Endothelial cell of umbilical vein (primary cell): ENCODE data around the gene SGF29. TPM values are rescaled to one million over a fixed set of nuclear protein-coding genes. Genes with fewer than 3 reads are reported as not detected.
"Not testable (repeated sequence)": the region's sequence is repeated elsewhere in the genome, so short reads cannot be mapped to it uniquely, and the experiment has no call there.

ENCODE experiments used
- BruUV-seq: library from RNA; stranded (reverse); fragments of 400-500 nt; replicated peaks from 2 replicates; lab custom pipeline; 2021; lab: Mats Ljungman, UMichigan
- CTCF ChIA-PET: fragments of 300-600, 350-600 bp; sonication (Branson Sonifier 250); formaldehyde crosslinking; loops from one replicate; lab custom pipeline; 2021; ENCODE audit warnings: antibody characterized with exemption, inconsistent platforms; lab: Charles Lee
- POLR2A ChIA-PET: fragments of 300-600, 350-600 bp; sonication (Branson Sonifier 250); formaldehyde crosslinking; loops from one replicate; lab custom pipeline; 2021; ENCODE audit warnings: antibody characterized with exemption, inconsistent platforms; lab: Charles Lee
- DNase-seq: peaks from one replicate; pipeline ENCODE4 v3.0.0-alpha.2; 2011; ENCODE audit warnings: low read depth, low spot score
- FAIRE-seq: peaks from 2 replicates; lab custom pipeline; 2011; peaks lifted over from hg19 to GRCh38; lab: Jason Lieb, UNC
- H2AFZ ChIP-seq: 2 replicates; pipeline ENCODE4 v1.6.0; 2012; ENCODE audit warnings: low read depth, low read length, control low read depth, inconsistent platforms
- H3K27ac ChIP-seq: 2 replicates; pipeline ENCODE4 v1.5.1; 2011; ENCODE audit warnings: low read depth, mild to moderate bottlenecking, control low read depth, low read length, moderate library complexity; ENCODE audit not compliant: insufficient read depth
- H3K27me3 ChIP-seq, 2 experiments: 2 replicates each; pipeline versions ENCODE4 v1.6.0 to v1.6.1; 2011; ENCODE audit warnings: low read length in 2 of 2, mixed read lengths in 1 of 2; ENCODE audit not compliant: control insufficient read depth in 2 of 2, insufficient read depth in 2 of 2
- H3K36me3 ChIP-seq, 2 experiments: 2 replicates in 1 of 2; 3 replicates in 1 of 2; pipeline ENCODE4 v1.5.1; 2011; ENCODE audit warnings: low read length in 2 of 2, mild to moderate bottlenecking in 1 of 2, moderate library complexity in 1 of 2; ENCODE audit not compliant: control insufficient read depth in 2 of 2, insufficient read depth in 2 of 2; ENCODE audit errors: extremely low read depth in 1 of 2
- H3K4me1 ChIP-seq: 3 replicates; pipeline ENCODE4 v1.5.1; 2011; ENCODE audit warnings: mild to moderate bottlenecking, low read length; ENCODE audit not compliant: control insufficient read depth, insufficient read depth; ENCODE audit errors: extremely low read depth
- H3K4me2 ChIP-seq: 2 replicates; pipeline ENCODE4 v1.6.1; 2011; ENCODE audit warnings: low read length, control low read depth, mixed read lengths; ENCODE audit not compliant: insufficient read depth
- H3K4me3 ChIP-seq, 3 experiments: fragments of 200-600 bp in 1 of 3; sonication (generic), shearing (Covaris generic) in 1 of 3; replicated peaks in 1 of 3; 2 replicates each; pipeline ENCODE4 v1.5.1; 2011 to 2016; ENCODE audit warnings: control low read depth in 3 of 3, low read length in 3 of 3, mild to moderate bottlenecking in 2 of 3, inconsistent platforms in 1 of 3, low read depth in 1 of 3, moderate library complexity in 1 of 3; ENCODE audit not compliant: insufficient read depth in 1 of 3
- H3K79me2 ChIP-seq: 2 replicates; pipeline ENCODE4 v1.6.0; 2012; ENCODE audit warnings: low read length, inconsistent platforms; ENCODE audit not compliant: control insufficient read depth, insufficient read depth
- H3K9ac ChIP-seq: replicated peaks from 2 replicates; pipeline ENCODE3; 2011; ENCODE audit warnings: low read length, control low read depth; ENCODE audit not compliant: insufficient read depth; ENCODE audit errors: extremely low read depth
- H3K9me1 ChIP-seq: replicated peaks from 3 replicates; pipeline ENCODE4 v1.6.0; 2011; ENCODE audit warnings: mild to moderate bottlenecking, low read length; ENCODE audit not compliant: control insufficient read depth, insufficient read depth; ENCODE audit errors: extremely low read depth
- H3K9me3 ChIP-seq: replicated peaks from 2 replicates; pipeline ENCODE4 v1.5.1; 2012; ENCODE audit warnings: low read length, inconsistent platforms; ENCODE audit not compliant: control insufficient read depth, insufficient read depth
- H4K20me1 ChIP-seq: replicated peaks from 2 replicates; pipeline ENCODE3; 2011; ENCODE audit warnings: mild to moderate bottlenecking, low read length; ENCODE audit not compliant: control insufficient read depth, insufficient read depth; ENCODE audit errors: extremely low read depth
- GATA2 ChIP-seq: IDR thresholded peaks from 2 replicates; pipeline ENCODE4 v1.7.0; 2011; ENCODE audit warnings: low read depth, mild to moderate bottlenecking, moderate library complexity, mixed read lengths, low read length; ENCODE audit not compliant: insufficient read length, insufficient read depth
- JUN ChIP-seq: IDR thresholded peaks from 2 replicates; pipeline ENCODE4 v1.6.1; 2011; ENCODE audit warnings: borderline replicate concordance, low read depth; ENCODE audit not compliant: insufficient read length, insufficient read depth
- MYC ChIP-seq: IDR thresholded peaks from one replicate; pipeline ENCODE4 v1.6.1; 2011; ENCODE audit warnings: mild to moderate bottlenecking, low read depth, low read length
- POLR2A ChIP-seq: IDR thresholded peaks from 2 replicates; pipeline ENCODE4 v1.6.1; 2012; ENCODE audit warnings: low read depth, mild to moderate bottlenecking, control low read depth, low read length
- POLR2AphosphoS5 ChIP-seq: IDR thresholded peaks from 2 replicates; pipeline ENCODE4 v1.6.1; 2012; ENCODE audit warnings: low read depth, mild to moderate bottlenecking, control low read depth, low read length, moderate library complexity; ENCODE audit not compliant: insufficient read depth
- dilution Hi-C: fragments of 300-500 bp; cut with MboI; formaldehyde crosslinking; loops from one replicate; pipeline ENCODE4 v1.15.0; 2019; ENCODE audit warnings: low sequenced_read_pairs; ENCODE audit not compliant: extremely low pct_ligation_motif_present
- intact Hi-C: fragments of 100-400 bp; cut with micrococcal nuclease; formaldehyde crosslinking; loops from one replicate; pipeline ENCODE4 v1.10.0; 2022
- polyA plus RNA-seq, 4 experiments: library from polyadenylated mRNA; depleted of rRNA in 3 of 4; stranded (reverse) in 3 of 4; unstranded in 1 of 4; fragments of >200 nt; gene quantifications; 2 replicates each; pipeline versions ENCODE4 v1.2.1 to v1.2.3, GENCODE V29; 2011 to 2012; ENCODE audit warnings: missing spikeins in 1 of 4
- total RNA-seq: library from RNA; stranded (reverse); gene quantifications from 2 replicates; pipeline ENCODE4 v1.2.3, GENCODE V29; 2021
- TF ChIP-seq, protein P1 (sequence below), 2 donors: IDR thresholded peaks; 1 replicate in 1 of 2; 2 replicates in 1 of 2; pipeline ENCODE4 v1.5.1; 2011; ENCODE audit warnings: low read length in 2 of 2, mild to moderate bottlenecking in 2 of 2, moderate library complexity in 2 of 2, control low read depth in 1 of 2, inconsistent platforms in 1 of 2, low read depth in 1 of 2; ENCODE audit not compliant: insufficient read depth in 1 of 2; ENCODE audit errors: extremely low read depth in 1 of 2
- TF ChIP-seq, protein P2 (sequence below): IDR thresholded peaks from 2 replicates; pipeline ENCODE4 v1.6.1; 2011; ENCODE audit not compliant: insufficient read depth, insufficient read length

The SGF29 gene
- total and polyA plus RNA-seq, 2 donors (not counting 3 experiments of a cell fraction or from before 2014, with no cell fraction given), result 3.4 to 12.0 TPM

DNA sequence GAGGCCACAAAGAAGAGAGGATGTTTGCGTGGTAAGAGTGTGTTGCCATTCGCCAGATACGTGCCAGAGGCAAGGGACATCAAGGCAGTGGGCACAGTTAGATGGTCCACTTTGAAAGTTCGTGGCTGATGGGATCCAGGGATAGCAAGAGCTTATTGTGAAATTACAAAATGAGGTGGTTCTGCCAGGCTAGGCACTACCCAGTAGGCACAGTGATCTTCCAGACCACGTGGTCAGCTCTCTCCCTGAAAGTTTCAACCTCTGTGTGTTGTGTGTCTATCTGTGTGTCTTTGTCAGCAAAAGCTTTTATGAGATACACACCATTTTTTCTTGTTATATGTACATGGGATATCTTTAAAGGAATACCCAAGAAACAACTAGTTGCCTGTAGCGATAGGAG is 9.5 kb downstream of the SGF29 start:
- intact Hi-C loops, result no loop called here
- Histone ChIP-seq H3K9me1 (no peaks in the 10 kb centered on the region), H2AFZ (no peak overlapping the region), H4K20me1 (no peaks in the 10 kb centered on the region), H3K36me3 (no peaks in the 10 kb centered on the region), H3K4me2 (no peak overlapping the region), H3K27me3 (no peaks in the 10 kb centered on the region), H3K4me1 (peaks cover 6% of the 10 kb centered on the region), H3K4me3 (no peak overlapping the region), H3K9me3 (no peaks in the 10 kb centered on the region), H3K79me2 (no peaks in the 10 kb centered on the region), H3K9ac (no peak overlapping the region), H3K27ac (no peak overlapping the region)
- dilution Hi-C loops, result no loop called here
- TF ChIP-seq JUN (no peak), GATA2 (no peak), POLR2AphosphoS5 (no peak), MYC (no peak), POLR2A (no peak)
- TF ChIP-seq, protein P1, sequence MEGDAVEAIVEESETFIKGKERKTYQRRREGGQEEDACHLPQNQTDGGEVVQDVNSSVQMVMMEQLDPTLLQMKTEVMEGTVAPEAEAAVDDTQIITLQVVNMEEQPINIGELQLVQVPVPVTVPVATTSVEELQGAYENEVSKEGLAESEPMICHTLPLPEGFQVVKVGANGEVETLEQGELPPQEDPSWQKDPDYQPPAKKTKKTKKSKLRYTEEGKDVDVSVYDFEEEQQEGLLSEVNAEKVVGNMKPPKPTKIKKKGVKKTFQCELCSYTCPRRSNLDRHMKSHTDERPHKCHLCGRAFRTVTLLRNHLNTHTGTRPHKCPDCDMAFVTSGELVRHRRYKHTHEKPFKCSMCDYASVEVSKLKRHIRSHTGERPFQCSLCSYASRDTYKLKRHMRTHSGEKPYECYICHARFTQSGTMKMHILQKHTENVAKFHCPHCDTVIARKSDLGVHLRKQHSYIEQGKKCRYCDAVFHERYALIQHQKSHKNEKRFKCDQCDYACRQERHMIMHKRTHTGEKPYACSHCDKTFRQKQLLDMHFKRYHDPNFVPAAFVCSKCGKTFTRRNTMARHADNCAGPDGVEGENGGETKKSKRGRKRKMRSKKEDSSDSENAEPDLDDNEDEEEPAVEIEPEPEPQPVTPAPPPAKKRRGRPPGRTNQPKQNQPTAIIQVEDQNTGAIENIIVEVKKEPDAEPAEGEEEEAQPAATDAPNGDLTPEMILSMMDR (IDR thresholded peaks at IDR 0.05; ENCODE audit: extremely low read depth in 1 of 2, insufficient read depth in 1 of 2, low read depth in 1 of 2, low read length in 2 of 2), result no peak
- TF ChIP-seq, protein P2, sequence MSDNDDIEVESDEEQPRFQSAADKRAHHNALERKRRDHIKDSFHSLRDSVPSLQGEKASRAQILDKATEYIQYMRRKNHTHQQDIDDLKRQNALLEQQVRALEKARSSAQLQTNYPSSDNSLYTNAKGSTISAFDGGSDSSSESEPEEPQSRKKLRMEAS, result no peak
- no peak for DNase-seq
- POLR2A ChIA-PET, result no interaction called here
- BruUV-seq, result no TSS peak
- no peak for FAIRE-seq
- CTCF ChIA-PET, result no interaction called here

DNA sequence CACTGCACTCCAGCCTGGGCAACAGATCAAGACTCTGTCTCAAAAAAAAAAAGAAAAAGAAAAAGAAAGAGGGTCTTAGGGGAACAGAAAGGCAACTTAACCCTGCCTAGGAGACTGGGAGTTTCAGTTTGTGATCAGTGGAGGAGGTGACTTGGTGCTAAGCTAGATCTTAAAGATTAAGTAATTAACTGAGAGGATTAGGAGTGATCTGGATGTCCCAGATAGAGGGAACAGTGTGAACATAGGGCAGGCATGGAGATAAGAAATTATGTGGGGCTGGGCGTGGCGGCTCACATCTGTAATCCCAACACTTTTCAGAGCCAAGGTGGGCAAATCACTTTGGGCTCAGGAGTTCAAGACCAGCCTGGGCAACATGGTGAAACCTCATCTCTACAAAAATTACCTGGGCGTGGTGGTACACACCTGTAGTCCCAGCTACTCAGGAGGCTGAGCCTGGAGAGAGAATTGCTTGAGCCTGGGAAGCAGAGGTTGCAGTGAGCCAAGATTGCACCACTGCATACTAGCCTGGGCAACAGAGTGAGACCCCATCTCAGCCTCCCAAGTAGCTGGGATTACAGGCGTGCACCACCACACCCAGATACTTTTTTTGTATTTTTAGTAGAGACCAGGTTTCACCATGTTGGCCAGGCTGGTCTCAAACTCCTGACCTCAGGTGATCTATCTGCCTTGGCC is 12.7 kb downstream of the SGF29 start:
- intact Hi-C loops, FAIRE-seq, H3K4me1 ChIP-seq, H3K36me3 ChIP-seq, dilution Hi-C loops, H3K9me3 ChIP-seq, DNase-seq, H3K9ac ChIP-seq, H4K20me1 ChIP-seq, POLR2A ChIA-PET, H3K79me2 ChIP-seq, H3K9me1 ChIP-seq, H3K27ac ChIP-seq, CTCF ChIA-PET, H3K4me3 ChIP-seq, BruUV-seq, H3K27me3 ChIP-seq, H2AFZ ChIP-seq, H3K4me2 ChIP-seq: not testable (repeated sequence)
